Stimulated activated naive CD8-positive, alpha-beta T cell treated with anti-CD3 and anti-CD28 coated beads, Interleukin-15, Interleukin-2, amounts not matched to agents 100 U/mL and 50 U/mL, for 24 hours (primary cell): ENCODE measurements around the gene ACP2.
A peak's percentile ranks its signal among the peaks of the same experiment; 100 is the strongest.

Experiments used
- ATAC-seq: fragments of 150-1000 bp; cut with Tn5 transposase; one replicate; pipeline ENCODE4 v1.10.0; 2021
- DNase-seq: peaks from one replicate; pipeline ENCODE4 v3.0.0; 2021

Gene ACP2

GRCh38 chr11:47269002-47269828 is 20.6 kb upstream of the ACP2 start:
- peak; percentile 89 for DNase-seq
- ATAC-seq = peak; percentile 63

- ATAC-seq (no peak), DNase-seq (no peak)
Measured at GRCh38 chr11:47268448-47269001, 19.9 kb upstream of the ACP2 start.

- DNase-seq = no peak
- ATAC-seq = no peak
Measured at GRCh38 chr11:47267876-47268275, 19.3 kb upstream of the ACP2 start.

DNA sequence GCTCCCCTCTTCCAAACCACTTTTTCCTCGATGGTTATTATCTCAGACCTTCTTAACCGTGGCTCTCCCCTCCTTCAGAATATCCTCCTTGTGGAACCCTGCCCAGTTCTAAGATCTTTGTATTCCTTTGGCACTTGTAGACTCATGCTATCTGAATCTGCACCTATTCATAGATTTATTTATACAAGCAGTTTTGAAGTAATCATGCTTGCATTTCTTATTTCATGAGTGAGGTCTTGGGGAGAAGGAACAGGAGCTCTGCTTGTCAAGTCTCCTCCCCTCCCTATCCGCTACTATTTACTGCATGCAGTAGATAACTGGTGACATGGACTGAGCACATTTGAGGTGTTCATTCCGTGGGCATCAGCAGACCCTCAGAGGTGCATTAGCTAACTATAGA is 15.9 kb upstream of the ACP2 start:
- DNase-seq (no peak), ATAC-seq (no peak)

GRCh38 chr11:47264119-47264518 is 15.5 kb upstream of the ACP2 start:
- no peak for ATAC-seq
- DNase-seq = no peak

GRCh38 chr11:47261291-47261800 is 12.7 kb upstream of the ACP2 start:
- no peak for ATAC-seq
- no peak for DNase-seq

DNA sequence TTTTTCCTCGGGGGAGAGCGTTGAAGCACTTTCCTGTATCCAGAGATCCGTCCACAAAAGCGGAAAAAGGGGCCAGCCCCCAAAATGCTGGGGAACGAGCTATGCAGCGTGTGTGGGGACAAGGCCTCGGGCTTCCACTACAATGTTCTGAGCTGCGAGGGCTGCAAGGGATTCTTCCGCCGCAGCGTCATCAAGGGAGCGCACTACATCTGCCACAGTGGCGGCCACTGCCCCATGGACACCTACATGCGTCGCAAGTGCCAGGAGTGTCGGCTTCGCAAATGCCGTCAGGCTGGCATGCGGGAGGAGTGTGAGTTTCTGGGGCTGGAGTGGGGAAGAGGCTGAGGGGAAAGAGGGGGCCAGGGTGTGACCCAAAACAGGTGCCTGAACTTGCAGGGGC is 11.8 kb upstream of the ACP2 start:
- ATAC-seq = no peak

GRCh38 chr11:47259232-47259977 is 10.8 kb upstream of the ACP2 start:
- peak; percentile 50 for DNase-seq
- peak; percentile 83 for ATAC-seq

More for the DNA sequence above, 11.8 kb upstream of the ACP2 start:
- DNase-seq = no peak

DNA sequence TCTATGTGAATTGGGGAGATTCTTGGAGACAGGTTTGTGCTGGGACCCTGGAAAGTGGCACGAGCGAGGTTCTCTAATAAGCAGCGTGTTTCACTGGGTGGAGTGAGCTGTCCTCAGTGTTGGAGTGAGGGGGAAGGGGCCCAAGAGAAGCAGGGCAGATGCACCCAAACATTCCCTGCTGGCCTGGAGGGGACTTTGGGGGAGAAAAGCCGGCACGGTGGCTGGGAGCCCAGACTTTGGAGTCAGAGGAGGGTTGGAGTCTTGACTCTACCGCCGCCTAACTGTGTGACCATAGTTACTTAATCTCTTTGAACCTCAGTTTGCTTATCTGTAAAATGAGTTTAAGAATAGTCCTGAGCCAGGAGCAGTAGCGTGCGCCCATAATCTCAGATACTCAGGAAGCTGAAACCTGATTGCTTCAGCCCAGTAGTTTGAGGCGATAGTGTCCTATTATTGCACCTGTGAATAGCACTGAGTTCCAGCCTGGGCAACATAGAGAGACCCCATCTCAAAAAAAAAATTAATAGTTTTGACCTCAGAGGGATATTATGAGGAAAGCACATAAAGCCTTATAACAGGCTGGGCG is 9.8 kb upstream of the ACP2 start:
- DNase-seq = no peak
- ATAC-seq = no peak

- DNase-seq = peak; percentile 24
- ATAC-seq = no peak
Measured at GRCh38 chr11:47257517-47258316, 9.1 kb upstream of the ACP2 start, which contains the start of gene NR1H3. NR1H3 (plus strand) TSS chr11:47257996; CDS start chr11:47259217, 1,221 bp downstream.

DNA sequence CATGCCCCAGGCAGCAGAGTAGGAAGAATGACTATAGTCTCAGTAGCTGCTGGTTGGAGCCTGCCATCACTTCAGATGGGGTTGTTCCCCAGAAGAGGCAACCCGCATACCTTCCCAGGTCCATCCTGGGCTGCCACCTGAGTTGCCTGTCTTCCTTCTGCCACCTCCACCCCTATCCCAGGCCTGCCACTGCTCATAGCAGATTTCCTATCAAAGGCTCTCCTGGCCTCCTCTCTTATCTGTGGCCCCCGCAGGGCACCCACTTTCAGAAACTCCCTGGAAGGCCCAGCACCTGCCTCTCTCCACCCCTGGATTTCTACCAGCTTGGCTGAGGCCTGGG is 8.5 kb upstream of the ACP2 start:
- DNase-seq (no peak), ATAC-seq (no peak)

DNA sequence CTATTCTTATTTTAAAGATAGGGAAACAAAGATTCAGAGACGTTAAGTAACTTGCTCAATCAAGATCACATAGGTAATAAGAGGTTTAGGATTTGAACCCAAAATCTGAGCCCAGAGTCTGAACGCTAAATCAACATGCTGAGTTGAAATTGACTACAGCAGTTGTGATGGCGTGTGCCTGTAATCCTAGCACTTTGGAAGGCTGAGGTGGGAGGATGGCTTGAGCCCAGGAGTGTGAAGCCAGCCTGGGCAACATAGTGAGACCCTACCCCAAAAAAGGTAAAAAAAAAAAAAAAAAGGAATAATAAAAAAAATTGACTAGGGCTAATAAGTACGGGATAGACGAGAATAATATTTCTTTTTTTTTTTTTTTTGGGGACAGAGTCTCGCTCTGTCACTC is 7.8 kb upstream of the ACP2 start:
- no peak for ATAC-seq
- no peak for DNase-seq

DNA sequence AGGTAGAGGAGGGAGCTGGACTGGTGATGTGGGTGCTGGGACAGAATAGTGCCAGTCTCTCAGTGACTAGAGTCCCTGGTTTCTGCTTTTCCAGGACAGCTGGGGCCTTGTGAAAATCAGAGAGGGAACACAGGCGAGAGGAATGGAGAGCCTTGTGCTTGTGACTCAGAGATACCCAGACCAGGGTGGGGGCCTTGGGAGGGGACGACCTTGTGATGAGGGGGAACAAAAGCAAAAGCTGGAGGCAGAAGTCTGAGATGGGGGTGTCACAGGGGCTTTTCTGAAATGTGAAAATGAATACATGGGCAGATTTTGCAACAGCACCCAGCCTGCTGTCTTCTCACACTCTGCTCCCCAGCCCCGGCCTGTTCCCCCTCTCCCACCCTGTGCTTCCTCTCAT is 5.8 kb upstream of the ACP2 start:
- ATAC-seq (no peak), DNase-seq (no peak)

GRCh38 chr11:47253660-47254059 is 5.0 kb upstream of the ACP2 start:
- ATAC-seq = no peak
- DNase-seq = no peak

GRCh38 chr11:47251751-47252150 is 3.1 kb upstream of the ACP2 start:
- no peak for DNase-seq
- no peak for ATAC-seq

- ATAC-seq = no peak
- no peak for DNase-seq
Measured at GRCh38 chr11:47249378-47249715, 733 bp upstream of the ACP2 start.

DNA sequence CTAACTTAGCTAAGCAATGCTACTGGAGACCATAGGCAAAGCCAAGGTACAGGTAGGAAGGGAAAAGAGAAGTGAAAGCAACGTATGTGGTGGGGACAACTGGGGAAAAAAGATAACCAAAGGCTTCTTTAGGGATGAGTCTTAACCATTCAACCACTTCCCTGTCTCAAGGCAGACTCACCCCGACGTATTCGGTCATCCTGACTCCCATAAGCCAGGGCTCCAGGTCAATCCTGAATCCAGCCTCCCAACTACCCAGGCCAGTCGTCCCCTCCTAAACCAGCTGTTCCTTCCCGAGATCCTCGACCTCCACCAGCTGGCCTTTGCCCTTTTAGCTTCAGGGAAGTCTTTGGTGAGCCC is 330 bp downstream of the ACP2 start:
- ATAC-seq (peak; percentile 15), DNase-seq (no peak)

DNA sequence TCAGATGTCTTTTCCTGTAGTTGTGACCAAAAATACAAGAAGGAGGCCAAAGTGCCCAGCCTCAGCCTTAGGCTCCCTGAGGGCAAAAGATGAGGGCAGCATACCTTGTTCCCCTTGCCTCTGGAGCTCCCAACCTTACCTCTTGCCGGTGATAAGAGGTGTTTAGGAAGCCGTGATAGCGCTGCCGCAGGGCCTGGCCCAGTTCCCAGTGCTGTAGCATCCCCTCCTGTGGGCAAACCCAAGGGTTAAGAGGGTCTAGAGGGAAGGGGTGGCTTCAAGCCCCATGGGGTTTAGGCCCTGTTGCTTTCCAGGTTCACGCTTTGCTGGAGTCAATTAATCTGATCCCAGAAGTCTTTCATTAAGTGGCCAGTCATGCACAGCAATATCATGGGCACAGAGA is 1.1 kb downstream of the ACP2 start:
- DNase-seq = no peak
- no peak for ATAC-seq

- DNase-seq = no peak
- ATAC-seq = no peak
Measured at GRCh38 chr11:47245611-47246357, 2.8 kb downstream of the ACP2 start.

DNA sequence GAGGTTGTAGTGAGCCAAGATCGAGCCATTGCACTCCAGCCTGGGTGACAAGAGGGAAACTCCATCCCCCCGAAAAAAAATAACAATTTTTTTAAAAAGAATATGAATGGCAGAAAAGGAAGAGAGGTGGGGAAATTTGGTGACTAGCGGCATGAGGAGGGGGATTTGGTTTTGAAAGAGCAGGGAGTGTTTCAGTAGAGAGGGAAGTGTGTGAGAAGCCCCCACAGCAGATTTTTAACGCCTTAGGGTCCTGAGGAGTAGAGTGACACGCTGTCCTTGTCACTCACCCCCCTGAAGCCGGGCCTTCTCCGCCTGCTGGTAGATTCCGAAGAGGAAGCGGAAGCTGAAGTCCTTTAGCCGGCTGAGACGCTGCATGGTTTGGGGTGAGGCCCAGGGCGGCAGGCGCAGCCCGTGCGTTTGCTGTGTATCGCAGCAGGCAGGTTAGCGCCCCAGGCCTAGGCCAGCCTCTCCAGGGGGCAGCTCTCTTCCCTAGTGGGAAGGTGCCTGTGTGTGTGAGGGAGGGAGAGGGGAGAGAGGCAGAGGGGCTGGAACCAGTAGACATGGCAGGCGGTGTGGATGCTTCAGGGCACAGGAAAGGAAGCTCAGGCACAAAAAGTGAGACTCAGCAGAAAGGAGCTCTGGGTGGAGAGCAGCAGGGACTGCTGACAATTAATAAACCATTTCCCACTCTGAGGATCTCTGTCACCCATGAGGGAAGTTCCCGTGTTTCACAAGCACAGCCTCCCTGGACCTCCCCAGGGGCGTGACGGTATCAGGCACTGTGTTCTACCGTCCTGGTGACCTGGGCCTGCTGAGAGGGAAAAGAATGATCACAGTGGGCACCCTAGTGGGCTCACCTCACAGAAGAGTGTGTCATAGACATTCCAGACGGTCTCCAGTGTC is 3.9 kb downstream of the ACP2 start:
- no peak for DNase-seq
- ATAC-seq = no peak
